ENCODE measurements around the gene COG1.
A peak's percentile ranks its signal among the peaks of the same experiment; 100 is the strongest.

Gene COG1

GRCh38 chr17:73160980-73161630 is 31.8 kb upstream of the COG1 start:
- no peak overlapping the region for H3K4me3 ChIP-seq (ENCODE audit: low read depth, low read length)
- TF ChIP-seq MYC (IDR thresholded peaks at IDR 0.05; ENCODE audit: low read depth, low read length), result no peak
- no peak for TF ChIP-seq CTCF (IDR thresholded peaks at IDR 0.05; ENCODE audit: low read depth, low read length)
- TF ChIP-seq POLR2A (IDR thresholded peaks at IDR 0.05; ENCODE audit: extremely low read depth, insufficient read length), result no peak
- DNase-seq (ENCODE audit: low read depth), result no peak

GRCh38 chr17:73163043-73163442 is 29.8 kb upstream of the COG1 start:
- H3K4me3 ChIP-seq (ENCODE audit: low read depth, low read length), result no peak overlapping the region
- no peak for DNase-seq (ENCODE audit: low read depth)
- no peak for TF ChIP-seq CTCF (IDR thresholded peaks at IDR 0.05; ENCODE audit: low read depth, low read length)

GRCh38 chr17:73165616-73166404 is 27.0 kb upstream of the COG1 start:
- H3K4me3 ChIP-seq (ENCODE audit: low read depth, low read length), result peak overlapping the region; percentile 38
- peak; percentile 24 for DNase-seq (ENCODE audit: low read depth)
- TF ChIP-seq MAX (IDR thresholded peaks at IDR 0.05; ENCODE audit: low read depth, low read length) (no peak), CTCF (IDR thresholded peaks at IDR 0.05; ENCODE audit: low read depth, low read length) (no peak), MYC (IDR thresholded peaks at IDR 0.05; ENCODE audit: low read depth, low read length) (no peak), POLR2A (IDR thresholded peaks at IDR 0.05; ENCODE audit: extremely low read depth, insufficient read length) (no peak)

GRCh38 chr17:73166731-73167581 is 25.9 kb upstream of the COG1 start:
- peak overlapping the region; percentile 38 for H3K4me3 ChIP-seq (ENCODE audit: low read depth, low read length)
- TF ChIP-seq MYC (IDR thresholded peaks at IDR 0.05; ENCODE audit: low read depth, low read length), result no peak
- peak; percentile 59 for DNase-seq (ENCODE audit: low read depth)

- no peak overlapping the region for H3K4me3 ChIP-seq (ENCODE audit: low read depth, low read length)
- no peak for DNase-seq (ENCODE audit: low read depth)
- TF ChIP-seq POLR2A (IDR thresholded peaks at IDR 0.05; ENCODE audit: extremely low read depth, insufficient read length) (no peak), MYC (IDR thresholded peaks at IDR 0.05; ENCODE audit: low read depth, low read length) (no peak), MAX (IDR thresholded peaks at IDR 0.05; ENCODE audit: low read depth, low read length) (no peak), CTCF (IDR thresholded peaks at IDR 0.05; ENCODE audit: low read depth, low read length) (no peak)
Measured at GRCh38 chr17:73168667-73169066, 24.2 kb upstream of the COG1 start.

GRCh38 chr17:73170324-73170723 is 22.5 kb upstream of the COG1 start:
- no peak overlapping the region for H3K4me3 ChIP-seq (ENCODE audit: low read depth, low read length)
- no peak for DNase-seq (ENCODE audit: low read depth)
- TF ChIP-seq MYC (IDR thresholded peaks at IDR 0.05; ENCODE audit: low read depth, low read length) (no peak), CTCF (IDR thresholded peaks at IDR 0.05; ENCODE audit: low read depth, low read length) (no peak), POLR2A (IDR thresholded peaks at IDR 0.05; ENCODE audit: extremely low read depth, insufficient read length) (no peak), MAX (IDR thresholded peaks at IDR 0.05; ENCODE audit: low read depth, low read length) (no peak)
